Naive thymus-derived CD4-positive, alpha-beta T cell (primary cell): ENCODE data around the gene ARHGAP8. TPM values are rescaled to one million over a fixed set of nuclear protein-coding genes. Genes with fewer than 3 reads are reported as not detected.

ENCODE experiments used
- ATAC-seq: fragments of 150-1000 bp; cut with Tn5 transposase; 2 replicates; pipeline ENCODE4 v1.10.0; 2021; ENCODE audit warnings: mild to moderate bottlenecking, moderate library complexity
- CTCF ChIA-PET: fragments of 350-600 bp; sonication (Branson Sonifier 250); formaldehyde crosslinking; loops from one replicate; lab custom pipeline; 2021; ENCODE audit warnings: antibody characterized with exemption; lab: Charles Lee
- POLR2A ChIA-PET: fragments of 350-600 bp; sonication (Branson Sonifier 250); formaldehyde crosslinking; loops from one replicate; lab custom pipeline; 2021; ENCODE audit warnings: antibody characterized with exemption, inconsistent platforms; lab: Charles Lee
- DNase-seq, 9 donors: peaks; one replicate each; pipeline versions ENCODE4 v3.0.0 to v3.0.0-alpha.2; 2020 to 2022; ENCODE audit warnings: mixed read lengths in 1 of 9
- H3K27ac ChIP-seq: one replicate; pipeline ENCODE4 v1.7.0; 2013; ENCODE audit warnings: mild to moderate bottlenecking, low read depth, low read length, moderate library complexity
- H3K27me3 ChIP-seq, 2 donors: one replicate each; pipeline ENCODE4 v1.7.0; 2013; ENCODE audit warnings: low read length in 2 of 2, mild to moderate bottlenecking in 2 of 2, moderate library complexity in 2 of 2; ENCODE audit not compliant: control insufficient read depth in 2 of 2, insufficient read depth in 2 of 2
- H3K36me3 ChIP-seq, 3 experiments: 1 replicate in 2 of 3; 2 replicates in 1 of 3; pipeline ENCODE4 v1.7.0; 2013; ENCODE audit warnings: low read length in 3 of 3, mild to moderate bottlenecking in 3 of 3, moderate library complexity in 1 of 3; ENCODE audit not compliant: insufficient read depth in 3 of 3, control insufficient read depth in 2 of 3
- H3K4me1 ChIP-seq, 2 donors: one replicate each; pipeline ENCODE4 v1.7.0; 2013; ENCODE audit warnings: low read length in 2 of 2, mild to moderate bottlenecking in 2 of 2, moderate library complexity in 1 of 2; ENCODE audit not compliant: control insufficient read depth in 2 of 2, insufficient read depth in 2 of 2
- H3K4me3 ChIP-seq: 2 replicates; pipeline ENCODE4 v1.7.0; 2013; ENCODE audit warnings: mild to moderate bottlenecking, low read length
- H3K9me3 ChIP-seq, 3 experiments: 1 replicate in 2 of 3; 2 replicates in 1 of 3; pipeline ENCODE4 v1.7.0; 2013; ENCODE audit warnings: low read length in 3 of 3; ENCODE audit not compliant: control insufficient read depth in 2 of 3
- H3K27ac Mint-ChIP-seq, 9 donors: one replicate each; pipeline ENCODE4 v1.8.0; 2020 to 2022; ENCODE audit warnings: mixed read lengths in 9 of 9, mild to moderate bottlenecking in 8 of 9, moderate library complexity in 5 of 9, inconsistent platforms in 2 of 9
- H3K27me3 Mint-ChIP-seq, 5 donors: one replicate each; pipeline ENCODE4 v1.8.0; 2021 to 2022; ENCODE audit warnings: mixed read lengths in 5 of 5, mild to moderate bottlenecking in 1 of 5
- H3K36me3 Mint-ChIP-seq, 5 donors: one replicate each; pipeline ENCODE4 v1.8.0; 2020 to 2022; ENCODE audit warnings: mixed read lengths in 5 of 5, mild to moderate bottlenecking in 3 of 5, inconsistent platforms in 1 of 5
- H3K4me1 Mint-ChIP-seq, 7 donors: one replicate each; pipeline ENCODE4 v1.8.0; 2020 to 2022; ENCODE audit warnings: mixed read lengths in 7 of 7, mild to moderate bottlenecking in 3 of 7, inconsistent platforms in 1 of 7
- H3K4me3 Mint-ChIP-seq, 10 donors: one replicate each; pipeline ENCODE4 v1.8.0; 2020 to 2022; ENCODE audit warnings: mild to moderate bottlenecking in 10 of 10, mixed read lengths in 10 of 10, moderate library complexity in 6 of 10, inconsistent platforms in 2 of 10
- H3K9me3 Mint-ChIP-seq, 11 donors: one replicate each; pipeline ENCODE4 v1.8.0; 2020 to 2022; ENCODE audit warnings: mixed read lengths in 11 of 11, mild to moderate bottlenecking in 4 of 11, inconsistent platforms in 1 of 11, moderate library complexity in 1 of 11
- intact Hi-C, 2 donors: fragments of 100-400 bp; cut with micrococcal nuclease; formaldehyde crosslinking; loops; one replicate each; pipeline ENCODE4 v1.15.1; 2023
- polyA plus RNA-seq, 2 donors: library from polyadenylated mRNA; unstranded; fragments of 300-500 nt; fragmentation: Illumina TruSeq; gene quantifications; one replicate each; pipeline ENCODE4 v1.2.3, GENCODE V29; 2021
- total RNA-seq, 6 experiments: library from RNA in 5 of 6; stranded (reverse) in 5 of 6; gene quantifications; 1 replicate in 5 of 6; 2 replicates in 1 of 6; pipeline ENCODE4 v1.2.3 and lab custom pipeline; 2021 to 2026

The ARHGAP8 gene
- total and polyA plus RNA-seq, 7 experiments from 2014 or later, result 0.82 to 2.3 (median 1.5) TPM; not detected in 4

DNA sequence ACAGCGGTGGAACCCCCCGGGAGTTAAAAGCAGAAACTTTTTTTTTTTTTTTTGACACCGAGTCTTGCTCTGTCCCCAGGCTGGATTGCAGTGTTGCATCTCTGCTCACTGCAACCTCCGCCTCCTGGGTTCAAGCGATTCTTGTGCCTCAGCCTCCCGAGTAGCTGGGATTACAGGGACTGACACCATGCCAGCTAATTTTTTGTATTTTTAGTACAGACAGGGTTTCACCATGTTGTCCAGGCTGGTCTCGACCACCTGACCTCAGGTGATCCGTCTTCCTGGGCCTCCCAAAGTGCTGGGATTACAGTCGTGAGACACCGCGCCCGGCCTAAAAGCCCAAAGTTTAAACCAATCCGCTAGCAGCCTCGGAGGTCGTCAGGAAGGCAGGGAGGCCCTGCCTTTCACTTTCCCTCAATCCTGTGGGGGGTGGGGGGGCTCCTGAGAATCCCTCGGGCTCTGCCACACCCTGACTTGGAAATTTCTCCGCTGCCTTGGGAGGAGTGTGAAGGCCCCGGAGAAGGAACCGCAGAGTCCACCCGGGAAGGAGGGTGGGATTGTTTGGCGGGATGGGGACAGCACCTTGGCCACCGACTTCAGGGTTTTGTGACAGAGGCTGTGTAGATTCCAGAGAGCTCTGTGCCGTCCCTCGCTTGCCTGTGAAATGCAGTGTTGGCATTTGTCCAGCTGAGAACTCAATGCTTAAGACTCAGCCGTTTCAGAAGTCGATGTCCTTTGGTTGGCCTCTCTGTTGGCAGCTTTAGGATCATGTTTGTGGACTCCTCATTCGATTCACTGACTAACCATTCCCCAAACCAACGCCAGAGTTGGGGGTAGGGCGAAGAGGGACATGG is 1.0 kb downstream of the ARHGAP8 start:
- peaks cover 0 to 4% of the 10 kb centered on the region in 2 donors for H3K4me1 ChIP-seq

DNA sequence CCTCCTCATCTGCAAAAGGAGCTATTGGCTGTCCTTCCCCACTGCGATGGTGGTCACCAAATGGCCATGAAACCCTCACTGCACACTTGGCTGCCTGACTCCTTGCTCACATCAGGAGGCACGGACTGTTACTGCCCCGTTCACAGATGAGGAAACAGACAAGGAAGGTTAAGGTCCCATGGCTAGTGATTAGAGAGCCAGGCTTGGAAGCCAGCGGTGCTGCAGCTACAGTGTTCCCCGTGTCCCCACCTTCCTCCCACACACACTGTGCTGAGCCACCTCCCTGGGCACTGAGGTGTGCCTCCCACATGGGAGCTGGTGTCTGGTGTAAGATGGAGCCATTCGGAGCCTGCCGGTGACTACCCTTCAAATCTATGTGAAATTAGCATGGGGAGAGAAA is 2.6 kb downstream of the ARHGAP8 start:
- ATAC-seq, result no peak
- Mint-ChIP-seq H3K9me3 (peaks cover 0 to 11% (median 0%) of the 10 kb centered on the region in 11 donors), H3K27me3 (peaks cover 36 to 71% (median 63%) of the 10 kb centered on the region in 5 donors), H3K27ac (no peak overlapping the region), H3K4me3 (no peak overlapping the region), H3K4me1 (peaks cover 0 to 6% (median 0%) of the 10 kb centered on the region in 7 donors), H3K36me3 (peaks cover 0 to 4% (median 0%) of the 10 kb centered on the region in 5 donors)
- H3K4me3 ChIP-seq, result no peak overlapping the region
- intact Hi-C loops, result no loop called here
- H3K4me1 ChIP-seq, result peaks cover 0 to 4% of the 10 kb centered on the region in 2 donors
- CTCF ChIA-PET, result no interaction called here
- H3K27ac ChIP-seq, result no peak overlapping the region
- H3K27me3 ChIP-seq, result peaks cover 4 to 13% of the 10 kb centered on the region in 2 donors
- H3K36me3 ChIP-seq, result no peaks in the 10 kb centered on the region
- no peak for DNase-seq
- POLR2A ChIA-PET, result no interaction called here
- H3K9me3 ChIP-seq, result no peaks in the 10 kb centered on the region

More for the DNA sequence above, 1.0 kb downstream of the ARHGAP8 start:
- Mint-ChIP-seq H3K36me3 (no peaks in the 10 kb centered on the region), H3K4me1 (peaks cover 0 to 6% (median 0%) of the 10 kb centered on the region in 7 donors), H3K9me3 (peaks cover 0 to 11% (median 0%) of the 10 kb centered on the region in 11 donors), H3K27me3 (peaks cover 33 to 74% (median 66%) of the 10 kb centered on the region in 5 donors), H3K4me3 (peak overlapping the region in 9 of 10 donors; percentile 52 to 84 (median 74)), H3K27ac (no peak overlapping the region)
- Histone ChIP-seq H3K27ac (no peak overlapping the region), H3K27me3 (peaks cover 4 to 13% of the 10 kb centered on the region in 2 donors), H3K4me3 (no peak overlapping the region), H3K36me3 (no peaks in the 10 kb centered on the region), H3K9me3 (no peaks in the 10 kb centered on the region)
- ChIA-PET CTCF (no interaction called here), POLR2A (no interaction called here)
- no peak for DNase-seq
- no peak for ATAC-seq
- intact Hi-C loops, result no loop called here

DNA sequence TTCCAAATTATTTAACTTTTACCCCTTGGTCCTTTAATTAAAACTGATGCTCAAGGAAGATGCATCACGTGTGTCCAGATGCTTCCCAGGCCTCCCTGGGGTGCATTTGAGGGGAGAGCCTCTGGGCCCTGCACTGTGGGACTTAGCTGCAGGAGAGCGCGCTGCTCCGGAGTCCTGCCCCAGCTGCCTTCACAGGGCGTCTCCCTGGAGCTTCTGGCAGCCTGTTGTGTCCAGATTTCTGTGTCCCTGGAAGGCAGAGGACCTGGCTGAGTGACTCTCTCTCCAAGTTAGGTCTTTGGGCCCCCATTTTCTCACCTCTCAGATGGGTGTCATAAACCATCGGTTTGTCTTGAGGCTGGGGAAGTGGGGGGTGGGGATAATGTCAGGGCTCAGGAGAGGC is 3.0 kb downstream of the ARHGAP8 start:
- ATAC-seq, result no peak
- Mint-ChIP-seq H3K27me3 (peaks cover 32 to 67% (median 59%) of the 10 kb centered on the region in 5 donors), H3K27ac (no peak overlapping the region), H3K9me3 (peaks cover 0 to 10% (median 0%) of the 10 kb centered on the region in 11 donors), H3K4me1 (peaks cover 0 to 6% (median 0%) of the 10 kb centered on the region in 7 donors), H3K4me3 (no peak overlapping the region), H3K36me3 (peaks cover 0 to 4% (median 0%) of the 10 kb centered on the region in 5 donors)
- DNase-seq, result no peak
- ChIA-PET CTCF (no interaction called here), POLR2A (no interaction called here)
- intact Hi-C loops, result no loop called here
- Histone ChIP-seq H3K27ac (no peak overlapping the region), H3K27me3 (peaks cover 4 to 13% of the 10 kb centered on the region in 2 donors), H3K9me3 (no peaks in the 10 kb centered on the region), H3K4me3 (no peak overlapping the region), H3K4me1 (peaks cover 0 to 4% of the 10 kb centered on the region in 2 donors), H3K36me3 (no peaks in the 10 kb centered on the region)

- Mint-ChIP-seq H3K4me3 (no peak overlapping the region), H3K27ac (no peak overlapping the region), H3K4me1 (peaks cover 0 to 6% (median 0%) of the 10 kb centered on the region in 7 donors), H3K9me3 (peaks cover 0 to 7% (median 0%) of the 10 kb centered on the region in 11 donors), H3K27me3 (peaks cover 30 to 65% (median 55%) of the 10 kb centered on the region in 5 donors), H3K36me3 (peaks cover 0 to 4% (median 0%) of the 10 kb centered on the region in 5 donors)
- DNase-seq (no peak), ATAC-seq (no peak)
- POLR2A ChIA-PET, result no interaction called here
- no peak overlapping the region for H3K27ac ChIP-seq
- H3K4me3 ChIP-seq, result no peak overlapping the region
- intact Hi-C loops, result no loop called here
- CTCF ChIA-PET, result no interaction called here
- H3K4me1 ChIP-seq, result peaks cover 0 to 4% of the 10 kb centered on the region in 2 donors
- H3K36me3 ChIP-seq, result no peaks in the 10 kb centered on the region
- H3K9me3 ChIP-seq, result no peaks in the 10 kb centered on the region
- H3K27me3 ChIP-seq, result peaks cover 4 to 13% of the 10 kb centered on the region in 2 donors
These were observed 3.6 kb downstream of the ARHGAP8 start for GRCh38 chr22:44755956-44756361.

GRCh38 chr22:44758344-44758973 is 6.1 kb downstream of the ARHGAP8 start:
- ATAC-seq, result no peak
- Histone ChIP-seq H3K4me3 (no peak overlapping the region), H3K27ac (no peak overlapping the region), H3K36me3 (no peaks in the 10 kb centered on the region), H3K27me3 (peaks cover 4 to 7% of the 10 kb centered on the region in 2 donors), H3K9me3 (no peaks in the 10 kb centered on the region), H3K4me1 (no peaks in the 10 kb centered on the region)
- CTCF ChIA-PET, result no interaction called here
- Mint-ChIP-seq H3K4me1 (peaks cover 0 to under 1% (median 0%) of the 10 kb centered on the region in 7 donors), H3K27me3 (peaks cover 22 to 67% (median 45%) of the 10 kb centered on the region in 5 donors), H3K9me3 (peaks cover 0 to 14% (median 5%) of the 10 kb centered on the region in 11 donors), H3K4me3 (no peak overlapping the region), H3K27ac (no peak overlapping the region), H3K36me3 (peaks cover 0 to 7% (median 0%) of the 10 kb centered on the region in 5 donors)
- intact Hi-C loops, result no loop called here
- DNase-seq, result no peak
- POLR2A ChIA-PET, result no interaction called here

GRCh38 chr22:44759001-44759400 is 6.6 kb downstream of the ARHGAP8 start:
- H3K4me3 ChIP-seq, result no peak overlapping the region
- Mint-ChIP-seq H3K27me3 (peaks cover 17 to 63% (median 40%) of the 10 kb centered on the region in 5 donors), H3K4me3 (no peak overlapping the region), H3K27ac (no peak overlapping the region), H3K9me3 (peaks cover 0 to 14% (median 5%) of the 10 kb centered on the region in 11 donors), H3K4me1 (no peaks in the 10 kb centered on the region), H3K36me3 (peaks cover 0 to 7% (median 0%) of the 10 kb centered on the region in 5 donors)
- H3K4me1 ChIP-seq, result no peaks in the 10 kb centered on the region
- POLR2A ChIA-PET, result no interaction called here
- intact Hi-C loops, result no loop called here
- CTCF ChIA-PET, result no interaction called here
- ATAC-seq, result no peak
- no peaks in the 10 kb centered on the region for H3K36me3 ChIP-seq
- peaks cover 2 to 4% of the 10 kb centered on the region in 2 donors for H3K27me3 ChIP-seq
- DNase-seq, result no peak
- H3K9me3 ChIP-seq, result no peaks in the 10 kb centered on the region
- no peak overlapping the region for H3K27ac ChIP-seq
